HG03025 (cell line): ENCODE measurements around the gene LRIG3.
A peak's percentile ranks its signal among the peaks of the same experiment; 100 is the strongest.

Experiments used
- ATAC-seq: cut with Tn5 transposase; IDR thresholded peaks from one replicate; pipeline ENCODE4 v1.9.1; 2021; ENCODE audit warnings: mild to moderate bottlenecking, moderate library complexity; ENCODE audit not compliant: unreplicated experiment, low FRiP score

Gene LRIG3

GRCh38 chr12:58932806-58933681 lies 12.7 kb upstream of the LRIG3 start:
- ATAC-seq: no peak

- ATAC-seq: no peak
Observed at GRCh38 chr12:58931518-58931917, 11.2 kb upstream of the LRIG3 start.

DNA sequence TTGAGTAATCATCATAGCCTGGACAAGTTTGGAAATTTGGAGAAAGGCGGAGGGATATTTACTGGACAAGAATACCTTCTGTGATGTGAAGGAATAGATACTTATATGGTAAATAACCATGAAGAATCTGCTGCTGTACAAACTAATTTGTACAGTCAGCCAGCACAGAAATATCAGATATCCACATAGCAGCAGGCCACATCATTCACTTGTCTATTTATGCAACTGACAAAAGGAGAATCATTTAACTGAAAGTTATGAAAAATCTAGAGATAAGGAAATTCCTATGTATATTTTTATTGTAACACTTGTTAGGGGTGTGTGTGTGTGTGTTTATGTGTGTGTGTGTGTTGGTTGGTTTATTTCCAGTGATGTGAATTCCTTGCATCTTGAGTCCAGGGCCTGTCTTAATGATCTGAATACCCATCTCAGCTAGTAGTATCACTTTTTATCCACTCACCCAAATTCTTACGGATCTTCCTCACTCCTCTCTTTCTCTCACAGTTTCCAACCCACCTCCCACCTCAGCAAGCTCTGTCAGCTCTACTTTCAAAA lies 10.5 kb upstream of the LRIG3 start:
- ATAC-seq: no peak

GRCh38 chr12:58927120-58927519 lies 6.8 kb upstream of the LRIG3 start:
- ATAC-seq: no peak

- ATAC-seq: no peak
Observed at GRCh38 chr12:58926586-58926985, 6.3 kb upstream of the LRIG3 start.

- no peak for ATAC-seq
Observed at GRCh38 chr12:58925751-58926150, 5.4 kb upstream of the LRIG3 start.

DNA sequence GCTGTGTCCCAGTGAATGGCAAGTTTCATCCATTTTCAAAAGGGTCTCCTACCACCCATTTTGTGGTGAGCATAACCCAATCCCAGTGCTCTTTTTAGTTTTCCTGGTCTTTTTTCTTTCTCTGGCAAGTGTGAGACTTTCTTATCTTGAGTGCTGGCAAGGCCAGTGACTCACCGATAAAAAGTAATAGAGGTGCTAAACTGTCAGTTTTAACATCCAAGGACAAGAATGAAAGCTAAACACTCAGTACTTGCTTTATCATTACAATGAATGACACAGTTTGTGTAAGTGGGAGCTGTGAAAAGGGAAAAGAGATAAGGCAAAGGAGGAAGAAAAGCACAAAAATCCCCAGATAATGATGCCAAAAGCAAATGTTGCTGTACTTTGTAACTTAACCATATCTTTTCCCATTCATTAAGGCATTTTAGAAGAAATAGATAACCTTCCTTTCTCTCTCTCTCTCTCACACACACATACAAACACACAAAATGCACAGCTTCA lies 4.9 kb upstream of the LRIG3 start:
- no peak for ATAC-seq

DNA sequence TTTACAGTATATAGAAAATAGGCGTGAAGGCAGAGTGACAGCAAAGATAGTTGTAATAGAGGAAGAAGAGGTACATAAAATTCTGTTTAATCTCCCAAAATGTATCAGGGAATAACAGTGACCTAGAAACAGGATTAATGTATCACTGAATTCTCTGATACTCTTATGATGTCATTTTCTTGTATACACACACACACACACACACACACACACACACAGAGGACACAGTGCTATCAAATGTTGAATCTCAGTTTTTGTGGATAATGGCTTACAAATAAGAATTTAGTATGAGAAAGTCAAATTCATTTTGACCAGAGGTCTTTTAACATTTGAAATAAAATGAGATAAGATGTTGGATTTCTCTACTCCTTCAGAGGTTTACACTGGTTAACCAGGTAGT lies 4.3 kb upstream of the LRIG3 start:
- no peak for ATAC-seq

GRCh38 chr12:58923781-58924180 lies 3.5 kb upstream of the LRIG3 start:
- ATAC-seq: no peak

DNA sequence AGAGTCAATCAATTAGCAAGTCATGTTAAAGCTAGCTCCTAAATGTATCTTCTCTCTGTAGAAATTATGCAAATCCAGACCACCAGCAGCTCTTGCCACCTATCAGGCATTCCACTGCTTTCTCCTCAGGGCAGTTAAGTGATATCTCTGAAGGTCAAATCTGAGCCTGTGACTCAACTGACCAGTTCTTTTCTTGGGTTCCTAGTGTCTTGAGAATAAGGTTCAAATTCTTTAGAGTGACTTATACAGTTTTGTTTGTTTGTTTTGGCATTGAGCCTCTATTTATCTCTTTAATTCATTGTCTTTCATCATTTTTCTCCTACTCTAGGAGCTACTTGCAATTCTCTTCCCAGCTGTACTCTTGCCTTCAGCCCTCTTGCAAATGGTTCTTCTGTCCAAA lies 2.5 kb upstream of the LRIG3 start:
- no peak for ATAC-seq

GRCh38 chr12:58920961-58921861 lies 907 bp upstream of the LRIG3 start:
- ATAC-seq: no peak

GRCh38 chr12:58919231-58920101 lies 838 bp downstream of the LRIG3 start:
- peak; percentile 28 for ATAC-seq

DNA sequence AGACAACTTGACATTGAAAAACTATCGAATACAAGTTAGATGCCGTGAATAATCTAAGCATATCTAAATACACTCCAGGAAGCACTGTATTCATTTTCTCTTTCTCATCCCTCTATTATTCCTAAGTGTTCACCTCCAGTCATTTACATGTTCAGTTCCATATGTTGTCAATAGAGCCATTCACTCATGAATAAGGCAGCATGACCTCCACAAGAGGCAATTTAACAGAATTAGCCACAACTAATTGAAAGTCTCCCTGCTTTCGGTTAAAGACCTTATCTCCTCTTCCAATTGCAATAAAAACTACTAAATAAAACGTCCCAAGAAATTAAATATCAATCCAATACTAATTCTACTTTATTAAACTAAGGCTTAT lies 1.8 kb downstream of the LRIG3 start:
- no peak for ATAC-seq

DNA sequence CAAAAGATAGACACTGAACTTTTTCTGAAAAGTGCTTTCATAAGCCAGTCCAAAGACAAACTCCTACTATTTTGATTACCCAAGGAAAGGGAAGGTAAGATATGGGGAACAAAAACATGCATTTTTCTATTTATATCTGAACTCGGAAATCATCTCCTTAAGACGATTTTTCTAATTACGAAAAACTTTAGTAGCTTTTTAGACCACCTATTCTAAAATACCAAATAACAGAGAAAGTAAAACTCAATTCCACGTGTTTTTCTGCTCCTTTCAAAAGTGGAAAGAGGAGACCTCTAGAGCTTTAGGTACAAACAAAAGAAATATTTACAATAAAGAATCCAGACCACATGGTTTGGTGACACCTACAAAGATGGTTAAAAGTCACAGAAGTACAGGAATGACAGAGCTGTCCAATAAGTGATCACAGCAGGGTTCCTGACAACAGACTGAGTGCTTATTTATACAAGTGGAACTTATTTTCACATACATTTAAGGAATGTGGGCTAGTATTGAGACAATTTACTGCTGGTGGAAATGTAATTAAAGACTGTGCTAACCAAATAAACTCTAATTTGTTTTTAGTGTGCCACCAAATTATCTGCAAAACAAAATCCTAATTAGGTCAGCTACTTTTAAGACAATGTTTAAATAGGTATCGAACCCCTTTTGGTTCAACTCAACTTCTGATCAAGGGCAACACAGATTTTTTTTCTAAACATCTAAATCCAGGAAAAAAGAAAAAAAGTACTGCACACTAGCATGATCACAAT lies 2.4 kb downstream of the LRIG3 start:
- no peak for ATAC-seq

DNA sequence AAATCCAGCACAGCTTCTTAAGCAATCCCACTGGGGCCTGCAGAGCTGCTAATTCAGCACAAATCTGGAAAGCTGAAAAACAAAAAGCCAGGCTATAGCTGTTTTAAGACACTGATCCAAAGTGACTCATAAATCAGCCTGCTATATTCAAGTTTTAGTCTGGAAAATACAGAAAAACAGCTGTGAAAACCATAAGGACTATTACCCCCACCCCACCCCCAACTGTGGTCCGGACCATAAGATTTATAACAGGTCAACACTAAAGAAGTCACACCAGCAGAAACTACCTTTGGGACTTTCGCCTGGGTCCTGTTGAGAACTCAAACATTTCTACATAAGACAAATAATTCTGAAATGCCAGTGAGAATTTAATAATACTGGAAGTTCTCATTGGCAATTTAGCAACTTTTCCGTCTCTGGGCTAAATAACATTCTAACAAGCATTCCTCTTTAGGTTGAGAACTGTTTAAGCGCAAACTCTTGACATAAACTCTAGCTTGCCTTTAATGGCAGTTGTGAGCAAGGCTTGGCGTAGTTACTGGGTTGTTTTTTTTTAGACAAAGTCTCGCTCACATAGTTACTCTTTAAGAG lies 3.3 kb downstream of the LRIG3 start:
- no peak for ATAC-seq

GRCh38 chr12:58916161-58916621 lies 4.1 kb downstream of the LRIG3 start:
- no peak for ATAC-seq

- no peak for ATAC-seq
Observed at GRCh38 chr12:58915634-58916033, 4.7 kb downstream of the LRIG3 start.

GRCh38 chr12:58915037-58915436 lies 5.3 kb downstream of the LRIG3 start:
- no peak for ATAC-seq

GRCh38 chr12:58914457-58914856 lies 5.8 kb downstream of the LRIG3 start:
- no peak for ATAC-seq
